A549 treated with CpdA at 1 μM for 4 hours (cell line): ENCODE results near the gene C1orf52. TPM values are rescaled to one million over a fixed set of nuclear protein-coding genes. Genes with fewer than 3 reads are reported as not detected.

ENCODE experiments used
- total RNA-seq: library from RNA; stranded (reverse); fragments of 200-300 nt; extraction: Qiagen RNA extraction; gene quantifications from 5 replicates; pipeline ENCODE4 v1.2.3, GENCODE V29; 2022; ENCODE audit warnings: low read depth

The C1orf52 gene
- total RNA-seq, result 18.2 to 24.3 TPM (median 20.6 TPM) in 5 replicates

DNA sequence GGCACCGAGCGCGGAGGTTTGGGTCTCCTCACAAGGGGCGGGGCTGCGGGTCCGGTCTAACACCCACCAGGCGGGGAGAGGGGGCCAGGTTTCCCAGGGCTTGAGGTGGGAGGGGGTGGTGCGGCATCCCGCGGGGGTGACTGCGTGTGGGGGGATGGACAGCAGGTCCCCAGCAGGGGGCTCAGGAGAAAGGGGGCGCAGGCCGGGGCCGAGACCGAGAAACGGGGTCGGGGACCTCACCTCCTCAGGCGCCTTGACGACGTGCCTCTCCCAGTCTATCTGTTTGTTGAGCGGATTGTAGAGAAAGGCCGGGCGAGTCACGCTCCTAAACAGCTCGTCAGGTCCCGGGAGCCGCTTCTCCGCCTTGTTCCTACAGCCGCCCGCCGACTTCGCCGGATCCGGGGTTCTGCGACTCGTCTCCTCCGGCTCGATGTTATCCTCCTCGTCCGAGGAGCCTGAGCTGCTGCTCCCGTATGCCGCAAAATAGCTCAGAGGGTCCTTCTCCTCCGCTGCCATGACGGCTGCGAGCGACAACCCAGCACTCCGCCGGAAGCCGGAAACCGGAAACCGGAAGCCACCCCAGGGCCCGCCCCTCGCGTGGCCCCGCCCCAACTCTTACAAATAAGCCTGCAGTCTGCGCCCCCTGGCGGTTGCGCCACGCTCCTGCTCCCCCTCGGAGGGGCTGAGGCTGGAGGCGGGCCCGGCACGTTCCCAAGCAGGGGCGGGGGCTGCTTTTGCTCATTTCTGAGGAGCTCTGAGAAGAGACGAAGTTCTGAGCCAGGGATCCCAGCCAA, at the start of gene C1orf52:
C1orf52 (minus strand) TSS at position 545 of the 794 bp plus-strand sequence; CDS start at position 516, 29 bp downstream.

DNA sequence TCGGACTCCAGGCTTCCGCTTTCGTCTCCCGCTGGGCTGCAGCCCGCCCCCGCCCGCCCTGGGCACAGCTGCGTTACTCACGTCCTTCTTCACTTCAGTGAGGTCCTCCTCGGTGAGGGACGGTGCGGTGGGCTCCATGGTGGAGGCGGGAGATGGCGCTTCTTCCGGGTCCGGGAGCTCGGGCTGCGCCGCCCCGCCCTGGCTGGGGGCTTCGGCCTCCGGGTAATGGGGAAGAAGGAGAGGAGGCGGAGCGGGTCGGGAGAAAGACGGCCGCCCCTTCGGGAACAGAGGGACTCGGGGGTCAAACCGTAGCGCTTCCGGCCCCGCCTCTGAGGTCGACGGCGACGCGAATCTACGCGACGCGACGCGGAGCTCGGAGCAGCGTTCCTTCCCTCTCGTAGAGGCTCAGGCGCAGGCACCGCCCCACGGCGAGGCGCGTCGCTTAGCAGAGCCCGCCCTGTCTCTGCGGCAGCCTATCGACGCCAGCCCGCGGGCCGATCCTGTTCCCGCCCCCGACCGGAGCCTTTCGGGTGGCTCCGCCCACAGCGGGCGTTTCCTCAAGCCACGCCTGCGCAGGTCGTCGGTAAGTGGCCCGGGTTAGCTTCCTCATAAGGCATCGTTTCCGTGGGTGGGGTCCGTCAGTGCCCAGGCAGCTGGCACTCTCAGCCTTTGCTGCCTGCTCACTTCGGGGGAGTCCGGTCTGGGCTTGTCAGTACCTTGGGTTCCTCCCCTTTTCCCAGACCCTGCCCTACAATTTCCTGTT, 16.9 kb upstream of the C1orf52 start, which contains the start of gene BCL10:
BCL10 (minus strand) TSS at position 418 of the 763 bp plus-strand sequence; CDS start at position 138, 280 bp downstream.

GRCh38 chr1:85200463-85201339, 58.8 kb downstream of the C1orf52 start, which contains the start of gene SYDE2:
Gene SYDE2 (minus strand): TSS chr1:85201016. CDS start chr1:85200996, 20 bp downstream.

Other genes with a start within 250 kb of the C1orf52 start
- gene MCOLN3, start 211.2 kb downstream of the C1orf52 start, total RNA-seq, result 3.3 to 4.2 TPM (median 3.6 TPM) in 5 replicates
- gene SYDE2, start 58.6 kb downstream of the C1orf52 start, total RNA-seq, result 0.72 to 1.0 TPM (median 0.77 TPM) in 5 replicates
- 14.1 to 20.8 TPM (median 16.6 TPM) in 5 replicates for gene BCL10, start 17.0 kb upstream of the C1orf52 start, total RNA-seq
- 5.6 to 6.9 TPM (median 6.5 TPM) in 5 replicates for gene DDAH1, start 205.5 kb upstream of the C1orf52 start, total RNA-seq